WTC11 (cell line): ENCODE results near the gene WDR19.

Experiments used
- CREM ChIP-seq: sonication (generic); formaldehyde crosslinking; IDR thresholded peaks from 2 replicates; pipeline ENCODE4 v1.8.1; 2022; ENCODE audit warnings: mild to moderate bottlenecking, missing genetic modification reagents, moderate library complexity
- CTCF ChIP-seq: fragments of 200-600 bp; IDR thresholded peaks from 2 replicates; pipeline ENCODE4 v1.8.0; 2022; ENCODE audit warnings: antibody characterized with exemption
- ETV6 ChIP-seq: sonication (generic); formaldehyde crosslinking; IDR thresholded peaks from 2 replicates; pipeline ENCODE4 v1.8.1; 2022; ENCODE audit warnings: mild to moderate bottlenecking, missing genetic modification reagents
- FOXP4 ChIP-seq: sonication (generic); formaldehyde crosslinking; IDR thresholded peaks from 2 replicates; pipeline ENCODE4 v1.8.0; 2022; ENCODE audit warnings: mild to moderate bottlenecking, missing genetic modification reagents
- GRHL2 ChIP-seq: fragments of 250-450 bp; sonication (Bioruptor Pico); IDR thresholded peaks from 2 replicates; pipeline ENCODE4 v1.8.0; 2022; ENCODE audit warnings: mild to moderate bottlenecking, moderate library complexity; ENCODE audit not compliant: insufficient replicate concordance, severe bottlenecking
- NFYB ChIP-seq: sonication (generic); formaldehyde crosslinking; conservative IDR thresholded peaks from 2 replicates; pipeline ENCODE4 v1.8.0; 2022; ENCODE audit warnings: low read depth, missing genetic modification reagents
- NR3C1 ChIP-seq: sonication (generic); formaldehyde crosslinking; conservative IDR thresholded peaks from 2 replicates; pipeline ENCODE4 v1.8.1; 2023; ENCODE audit warnings: low read depth, mild to moderate bottlenecking, missing genetic modification reagents
- STAT6 ChIP-seq: sonication (generic); formaldehyde crosslinking; conservative IDR thresholded peaks from 2 replicates; pipeline ENCODE4 v1.8.1; 2023; ENCODE audit warnings: mild to moderate bottlenecking, low read depth, missing genetic modification reagents, moderate library complexity
- TEAD1 ChIP-seq: sonication (generic); formaldehyde crosslinking; IDR thresholded peaks from 2 replicates; pipeline ENCODE4 v1.8.0; 2022; ENCODE audit warnings: mild to moderate bottlenecking, missing genetic modification reagents
- ZNF138 ChIP-seq: sonication (generic); formaldehyde crosslinking; conservative IDR thresholded peaks from 2 replicates; pipeline ENCODE4 v1.8.1; 2022; ENCODE audit warnings: mild to moderate bottlenecking, moderate library complexity, missing genetic modification reagents
- ZNF317 ChIP-seq: sonication (generic); formaldehyde crosslinking; IDR thresholded peaks from 2 replicates; pipeline ENCODE4 v1.8.1; 2023; ENCODE audit warnings: low read depth, mild to moderate bottlenecking, moderate library complexity, missing genetic modification reagents, borderline replicate concordance
- TF ChIP-seq, protein P1 (sequence below): sonication (generic); formaldehyde crosslinking; IDR thresholded peaks from 2 replicates; pipeline ENCODE4 v1.8.1; 2023; ENCODE audit warnings: mild to moderate bottlenecking, moderate library complexity, missing genetic modification reagents
- TF ChIP-seq, protein P2 (sequence below): sonication (generic); formaldehyde crosslinking; IDR thresholded peaks from 2 replicates; pipeline ENCODE4 v1.8.1; 2022; ENCODE audit warnings: low read depth, mild to moderate bottlenecking, moderate library complexity, missing genetic modification reagents, borderline replicate concordance

DNA sequence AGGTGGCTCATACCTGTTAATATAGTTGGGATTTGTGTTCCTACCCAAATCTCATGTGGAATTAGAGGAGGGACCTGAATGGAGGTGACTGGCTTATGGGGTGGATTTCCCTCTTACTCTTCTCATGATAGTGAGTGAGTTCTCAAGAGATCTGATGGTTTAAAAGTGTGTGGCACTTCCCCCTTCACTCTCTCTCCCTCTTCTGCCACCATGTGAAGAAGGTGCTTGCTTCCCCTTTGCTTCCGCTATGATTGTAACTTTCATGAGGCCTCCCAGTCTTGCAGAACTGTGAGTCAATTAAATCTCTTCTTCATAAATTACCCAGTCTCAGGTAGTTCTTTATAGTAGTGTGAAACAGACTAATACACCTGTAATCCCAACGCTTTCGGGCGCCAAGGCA, 28.3 kb upstream of the WDR19 start:
- TF ChIP-seq NFYB (CRISPR knock-in tag) (no peak), ZNF138 (no peak), CTCF (no peak), GRHL2 (no peak), TEAD1 (CRISPR knock-in tag) (no peak), CREM (CRISPR knock-in tag) (no peak), FOXP4 (CRISPR knock-in tag) (no peak), ETV6 (CRISPR knock-in tag) (no peak), STAT6 (no peak), ZNF317 (CRISPR knock-in tag) (no peak), NR3C1 (no peak)
- TF ChIP-seq, protein P1, sequence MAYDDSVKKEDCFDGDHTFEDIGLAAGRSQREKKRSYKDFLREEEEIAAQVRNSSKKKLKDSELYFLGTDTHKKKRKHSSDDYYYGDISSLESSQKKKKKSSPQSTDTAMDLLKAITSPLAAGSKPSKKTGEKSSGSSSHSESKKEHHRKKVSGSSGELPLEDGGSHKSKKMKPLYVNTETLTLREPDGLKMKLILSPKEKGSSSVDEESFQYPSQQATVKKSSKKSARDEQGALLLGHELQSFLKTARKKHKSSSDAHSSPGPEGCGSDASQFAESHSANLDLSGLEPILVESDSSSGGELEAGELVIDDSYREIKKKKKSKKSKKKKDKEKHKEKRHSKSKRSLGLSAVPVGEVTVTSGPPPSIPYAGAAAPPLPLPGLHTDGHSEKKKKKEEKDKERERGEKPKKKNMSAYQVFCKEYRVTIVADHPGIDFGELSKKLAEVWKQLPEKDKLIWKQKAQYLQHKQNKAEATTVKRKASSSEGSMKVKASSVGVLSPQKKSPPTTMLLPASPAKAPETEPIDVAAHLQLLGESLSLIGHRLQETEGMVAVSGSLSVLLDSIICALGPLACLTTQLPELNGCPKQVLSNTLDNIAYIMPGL (CRISPR knock-in tag), result no peak
- TF ChIP-seq, protein P2, sequence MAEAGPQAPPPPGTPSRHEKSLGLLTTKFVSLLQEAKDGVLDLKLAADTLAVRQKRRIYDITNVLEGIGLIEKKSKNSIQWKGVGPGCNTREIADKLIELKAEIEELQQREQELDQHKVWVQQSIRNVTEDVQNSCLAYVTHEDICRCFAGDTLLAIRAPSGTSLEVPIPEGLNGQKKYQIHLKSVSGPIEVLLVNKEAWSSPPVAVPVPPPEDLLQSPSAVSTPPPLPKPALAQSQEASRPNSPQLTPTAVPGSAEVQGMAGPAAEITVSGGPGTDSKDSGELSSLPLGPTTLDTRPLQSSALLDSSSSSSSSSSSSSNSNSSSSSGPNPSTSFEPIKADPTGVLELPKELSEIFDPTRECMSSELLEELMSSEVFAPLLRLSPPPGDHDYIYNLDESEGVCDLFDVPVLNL (CRISPR knock-in tag), result no peak
